Muscle layer of duodenum (tissue), 2 donors: ENCODE measurements around the gene ID3.
A peak's percentile ranks its signal among the peaks of the same experiment; 100 is the strongest.

Source experiments
- H3K27ac ChIP-seq: one replicate; pipeline ENCODE4 v1.7.0; 2013; ENCODE audit warnings: mild to moderate bottlenecking, low read length
- H3K27me3 ChIP-seq: one replicate; pipeline ENCODE4 v1.7.0; 2013; ENCODE audit warnings: low read depth, mild to moderate bottlenecking, control low read depth, low read length
- H3K36me3 ChIP-seq, 2 donors: one replicate each; pipeline ENCODE4 v1.7.0; 2013; ENCODE audit warnings: low read length in 2 of 2, control low read depth in 1 of 2, mild to moderate bottlenecking in 1 of 2; ENCODE audit not compliant: insufficient read depth in 2 of 2, control insufficient read depth in 1 of 2
- H3K4me1 ChIP-seq, 2 donors: one replicate each; pipeline ENCODE4 v1.7.0; 2013; ENCODE audit warnings: low read length in 2 of 2, mild to moderate bottlenecking in 2 of 2, control low read depth in 1 of 2, moderate library complexity in 1 of 2; ENCODE audit not compliant: insufficient read depth in 2 of 2, control insufficient read depth in 1 of 2
- H3K4me3 ChIP-seq, 2 donors: one replicate each; pipeline ENCODE4 v1.7.0; 2013; ENCODE audit warnings: low read length in 2 of 2, low read depth in 1 of 2, mild to moderate bottlenecking in 1 of 2
- H3K9me3 ChIP-seq, 2 donors: one replicate each; pipeline ENCODE4 v1.7.0; 2013; ENCODE audit warnings: low read length in 2 of 2, control low read depth in 1 of 2, mild to moderate bottlenecking in 1 of 2; ENCODE audit not compliant: control insufficient read depth in 1 of 2
- donor health status: healthy.

Gene ID3

GRCh38 chr1:23571465-23571864 is 12.2 kb upstream of the ID3 start:
- no peaks in the 10 kb centered on the region for H3K36me3 ChIP-seq
- no peak overlapping the region for H3K27ac ChIP-seq
- peaks cover under 1 to 17% of the 10 kb centered on the region in 2 donors for H3K4me1 ChIP-seq
- no peak overlapping the region for H3K4me3 ChIP-seq
- no peaks in the 10 kb centered on the region for H3K27me3 ChIP-seq
- H3K9me3 ChIP-seq = no peaks in the 10 kb centered on the region

GRCh38 chr1:23570001-23570691 is 10.8 kb upstream of the ID3 start:
- Histone ChIP-seq H3K4me3 (no peak overlapping the region), H3K4me1 (peaks cover 0 to 5% of the 10 kb centered on the region in 2 donors), H3K27me3 (no peaks in the 10 kb centered on the region), H3K36me3 (no peaks in the 10 kb centered on the region), H3K27ac (no peak overlapping the region), H3K9me3 (no peaks in the 10 kb centered on the region)

GRCh38 chr1:23568608-23569383 is 9.5 kb upstream of the ID3 start:
- Histone ChIP-seq H3K4me1 (peaks cover 0 to 5% of the 10 kb centered on the region in 2 donors), H3K27me3 (no peaks in the 10 kb centered on the region), H3K36me3 (no peaks in the 10 kb centered on the region), H3K9me3 (no peaks in the 10 kb centered on the region), H3K4me3 (peak overlapping the region; percentile 57 to 66), H3K27ac (peak overlapping the region; percentile 67)

- H3K36me3 ChIP-seq = no peaks in the 10 kb centered on the region
- peaks cover 0 to 5% of the 10 kb centered on the region in 2 donors for H3K4me1 ChIP-seq
- H3K27ac ChIP-seq = peak overlapping the region; percentile 67
- peak overlapping the region; percentile 57 to 66 for H3K4me3 ChIP-seq
- no peaks in the 10 kb centered on the region for H3K27me3 ChIP-seq
- H3K9me3 ChIP-seq = no peaks in the 10 kb centered on the region
Measured at GRCh38 chr1:23567996-23568607, 8.8 kb upstream of the ID3 start.

GRCh38 chr1:23567629-23567995 is 8.3 kb upstream of the ID3 start:
- Histone ChIP-seq H3K4me1 (peaks cover 0 to 5% of the 10 kb centered on the region in 2 donors), H3K36me3 (no peaks in the 10 kb centered on the region), H3K27me3 (no peaks in the 10 kb centered on the region), H3K9me3 (no peaks in the 10 kb centered on the region), H3K27ac (no peak overlapping the region), H3K4me3 (peak overlapping the region in 1 of 2 donors; percentile 57)

GRCh38 chr1:23566304-23566703 is 7.0 kb upstream of the ID3 start:
- H3K27ac ChIP-seq = no peak overlapping the region
- peaks cover 9 to 13% of the 10 kb centered on the region in 2 donors for H3K4me1 ChIP-seq
- H3K27me3 ChIP-seq = no peaks in the 10 kb centered on the region

GRCh38 chr1:23565776-23566175 is 6.5 kb upstream of the ID3 start:
- no peak overlapping the region for H3K4me3 ChIP-seq
- H3K9me3 ChIP-seq = no peaks in the 10 kb centered on the region
- H3K36me3 ChIP-seq = peaks cover 0 to 4% of the 10 kb centered on the region in 2 donors
- H3K4me1 ChIP-seq = peaks cover 14 to 18% of the 10 kb centered on the region in 2 donors
- H3K27me3 ChIP-seq = no peaks in the 10 kb centered on the region
- no peak overlapping the region for H3K27ac ChIP-seq

More at GRCh38 chr1:23566304-23566703, 7.0 kb upstream of the ID3 start:
- Histone ChIP-seq H3K36me3 (no peaks in the 10 kb centered on the region), H3K9me3 (no peaks in the 10 kb centered on the region), H3K4me3 (no peak overlapping the region)

- Histone ChIP-seq H3K36me3 (peaks cover 0 to 4% of the 10 kb centered on the region in 2 donors), H3K27me3 (no peaks in the 10 kb centered on the region), H3K4me1 (peaks cover 23 to 28% of the 10 kb centered on the region in 2 donors), H3K4me3 (no peak overlapping the region), H3K9me3 (no peaks in the 10 kb centered on the region), H3K27ac (no peak overlapping the region)
Measured at GRCh38 chr1:23564529-23565122, 5.3 kb upstream of the ID3 start.

- Histone ChIP-seq H3K4me3 (no peak overlapping the region), H3K27ac (peak overlapping the region; percentile 94), H3K4me1 (peaks cover 23 to 28% of the 10 kb centered on the region in 2 donors), H3K36me3 (peaks cover 0 to 4% of the 10 kb centered on the region in 2 donors), H3K9me3 (no peaks in the 10 kb centered on the region), H3K27me3 (no peaks in the 10 kb centered on the region)
Measured at GRCh38 chr1:23563755-23564374, 4.6 kb upstream of the ID3 start.

- H3K36me3 ChIP-seq = peaks cover 0 to 9% of the 10 kb centered on the region in 2 donors
- H3K27me3 ChIP-seq = no peaks in the 10 kb centered on the region
- H3K27ac ChIP-seq = peak overlapping the region; percentile 94
- peaks cover 23 to 30% of the 10 kb centered on the region in 2 donors for H3K4me1 ChIP-seq
- no peaks in the 10 kb centered on the region for H3K9me3 ChIP-seq
- no peak overlapping the region for H3K4me3 ChIP-seq
Measured at GRCh38 chr1:23563003-23563402, 3.7 kb upstream of the ID3 start.
